GM19463 (cell line): ENCODE data around the gene UNC5A.

Source experiments
- ATAC-seq: cut with Tn5 transposase; IDR thresholded peaks from one replicate; pipeline ENCODE4 v1.9.1; 2021; ENCODE audit warnings: mild to moderate bottlenecking, moderate library complexity; ENCODE audit not compliant: unreplicated experiment

Gene UNC5A

GRCh38 chr5:176781638-176782570 is 28.5 kb upstream of the UNC5A start:
- ATAC-seq = no peak

GRCh38 chr5:176784218-176785165 is 25.9 kb upstream of the UNC5A start:
- ATAC-seq = no peak

- no peak for ATAC-seq
Observed at GRCh38 chr5:176785184-176786145, 24.9 kb upstream of the UNC5A start.

GRCh38 chr5:176787676-176788075 is 22.7 kb upstream of the UNC5A start:
- no peak for ATAC-seq

GRCh38 chr5:176788091-176788490 is 22.3 kb upstream of the UNC5A start:
- no peak for ATAC-seq

- no peak for ATAC-seq
Observed at GRCh38 chr5:176788941-176789872, 21.2 kb upstream of the UNC5A start.

- ATAC-seq = no peak
Observed at GRCh38 chr5:176789873-176790615, 20.3 kb upstream of the UNC5A start.

GRCh38 chr5:176790941-176791340 is 19.4 kb upstream of the UNC5A start:
- ATAC-seq = no peak

- no peak for ATAC-seq
Observed at GRCh38 chr5:176792655-176793342, 17.6 kb upstream of the UNC5A start.

- no peak for ATAC-seq
Observed at GRCh38 chr5:176793343-176793699, 17.0 kb upstream of the UNC5A start.

GRCh38 chr5:176793736-176794135 is 16.6 kb upstream of the UNC5A start:
- ATAC-seq = no peak

GRCh38 chr5:176794509-176794908 is 15.8 kb upstream of the UNC5A start:
- ATAC-seq = no peak

- no peak for ATAC-seq
Observed at GRCh38 chr5:176796411-176796810, 13.9 kb upstream of the UNC5A start.

GRCh38 chr5:176796970-176797369 is 13.4 kb upstream of the UNC5A start:
- ATAC-seq = no peak

GRCh38 chr5:176797456-176798050 is 12.8 kb upstream of the UNC5A start:
- no peak for ATAC-seq

GRCh38 chr5:176798086-176798876 is 12.1 kb upstream of the UNC5A start:
- no peak for ATAC-seq

GRCh38 chr5:176798949-176799348 is 11.4 kb upstream of the UNC5A start:
- no peak for ATAC-seq
